Skin epidermis (tissue), 12 donors: Measurements from ENCODE around the gene AHSA1.

Source experiments
- H3K27ac ChIP-seq, 21 experiments: fragments of 200-600 bp; sonication (generic) in 11 of 21; one replicate each; pipeline ENCODE4 v1.5.0; 2020; ENCODE audit warnings: mild to moderate bottlenecking in 3 of 21, inconsistent platforms in 2 of 21, moderate library complexity in 2 of 21
- H3K4me3 ChIP-seq, 7 experiments: fragments of 200-600 bp; sonication (generic) in 2 of 7; one replicate each; pipeline ENCODE4 v1.5.0; 2020; ENCODE audit warnings: inconsistent platforms in 2 of 7, mild to moderate bottlenecking in 2 of 7, moderate library complexity in 1 of 7

Gene AHSA1

DNA sequence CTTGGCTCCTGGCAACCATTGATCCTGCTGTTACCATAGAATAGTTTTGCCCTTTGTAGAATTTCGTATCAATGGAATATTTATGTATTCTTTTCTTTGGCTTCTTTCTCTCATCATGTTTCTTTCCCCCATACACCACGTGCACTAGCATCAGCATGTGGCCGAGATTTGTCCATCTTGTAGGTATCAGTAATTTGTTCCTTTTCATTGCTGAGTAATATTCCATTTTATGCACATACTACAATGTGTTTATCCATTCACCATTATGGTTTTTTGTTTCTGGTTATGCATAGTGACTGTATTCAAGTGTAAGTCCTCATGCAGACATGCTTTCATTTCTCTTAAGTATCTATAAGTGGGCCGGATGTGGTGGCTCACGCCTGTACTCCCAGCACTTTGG is 45.2 kb downstream of the AHSA1 start:
- no peak overlapping the region for H3K4me3 ChIP-seq

GRCh38 chr14:77505031-77505430 is 47.1 kb downstream of the AHSA1 start:
- H3K27ac ChIP-seq, result no peak overlapping the region

More for the DNA sequence above, 45.2 kb downstream of the AHSA1 start:
- H3K27ac ChIP-seq, result no peak overlapping the region

DNA sequence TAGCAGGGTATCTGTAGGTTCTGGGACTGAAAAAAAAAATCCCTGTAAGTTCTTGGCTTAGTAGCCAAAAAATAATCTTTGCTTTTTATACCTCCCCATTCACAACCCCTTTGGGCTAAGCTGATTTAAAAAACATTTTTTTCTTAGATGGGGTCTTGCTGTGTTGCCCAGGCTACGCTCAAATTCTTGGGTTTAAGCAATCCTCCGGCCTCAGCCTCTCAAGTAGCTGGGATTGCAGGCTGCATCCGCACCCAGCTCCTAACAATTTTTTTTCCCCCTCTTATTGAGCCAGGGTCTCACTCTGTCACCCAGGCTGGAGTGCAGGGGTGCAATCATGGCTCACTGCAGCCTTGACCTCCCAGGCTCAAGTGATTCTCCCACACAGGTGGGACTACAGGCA is 49.9 kb downstream of the AHSA1 start:
- Histone ChIP-seq H3K4me3 (no peak overlapping the region), H3K27ac (no peak overlapping the region)

More at GRCh38 chr14:77505031-77505430, 47.1 kb downstream of the AHSA1 start:
- no peak overlapping the region for H3K4me3 ChIP-seq

DNA sequence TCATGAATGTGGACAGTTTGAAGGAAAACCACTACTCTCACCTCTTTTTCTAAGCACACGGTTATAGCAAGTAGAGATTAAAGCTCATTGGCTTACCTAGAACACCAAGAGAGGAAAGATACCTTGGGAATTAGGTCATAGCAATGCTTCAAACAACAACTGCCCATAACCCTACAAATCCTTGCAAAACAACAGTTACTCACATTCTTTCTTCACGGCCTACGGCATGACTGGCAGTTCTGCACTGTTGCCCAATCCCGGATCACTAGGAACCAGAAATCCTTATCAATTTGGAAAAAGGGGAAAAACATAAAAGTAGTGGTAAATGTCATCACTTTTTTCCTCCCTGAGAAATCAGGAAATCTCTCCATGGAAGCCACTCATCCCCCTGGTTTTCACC is 50.4 kb downstream of the AHSA1 start:
- no peak overlapping the region for H3K4me3 ChIP-seq
- no peak overlapping the region for H3K27ac ChIP-seq

GRCh38 chr14:77508876-77509275 is 51.0 kb downstream of the AHSA1 start:
- Histone ChIP-seq H3K27ac (no peak overlapping the region), H3K4me3 (no peak overlapping the region)

DNA sequence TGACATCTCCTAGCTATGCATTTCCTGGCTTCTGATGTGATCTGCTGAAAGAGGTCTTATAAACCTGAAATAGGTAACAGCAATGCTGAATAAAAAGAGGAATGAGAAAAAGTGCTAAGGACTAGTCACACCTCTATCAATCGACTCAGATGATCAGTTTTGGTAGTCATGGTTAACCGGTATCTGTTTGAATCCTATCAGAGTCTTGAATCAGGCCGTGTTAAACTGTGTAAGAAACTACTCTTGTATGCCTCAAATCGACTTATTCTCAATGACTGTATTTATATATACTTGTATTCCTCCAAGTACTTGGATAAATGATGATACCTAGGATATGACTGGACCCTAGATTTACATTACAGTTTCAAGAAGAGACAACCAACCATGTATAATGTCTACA is 51.5 kb downstream of the AHSA1 start:
- Histone ChIP-seq H3K27ac (no peak overlapping the region), H3K4me3 (no peak overlapping the region)

DNA sequence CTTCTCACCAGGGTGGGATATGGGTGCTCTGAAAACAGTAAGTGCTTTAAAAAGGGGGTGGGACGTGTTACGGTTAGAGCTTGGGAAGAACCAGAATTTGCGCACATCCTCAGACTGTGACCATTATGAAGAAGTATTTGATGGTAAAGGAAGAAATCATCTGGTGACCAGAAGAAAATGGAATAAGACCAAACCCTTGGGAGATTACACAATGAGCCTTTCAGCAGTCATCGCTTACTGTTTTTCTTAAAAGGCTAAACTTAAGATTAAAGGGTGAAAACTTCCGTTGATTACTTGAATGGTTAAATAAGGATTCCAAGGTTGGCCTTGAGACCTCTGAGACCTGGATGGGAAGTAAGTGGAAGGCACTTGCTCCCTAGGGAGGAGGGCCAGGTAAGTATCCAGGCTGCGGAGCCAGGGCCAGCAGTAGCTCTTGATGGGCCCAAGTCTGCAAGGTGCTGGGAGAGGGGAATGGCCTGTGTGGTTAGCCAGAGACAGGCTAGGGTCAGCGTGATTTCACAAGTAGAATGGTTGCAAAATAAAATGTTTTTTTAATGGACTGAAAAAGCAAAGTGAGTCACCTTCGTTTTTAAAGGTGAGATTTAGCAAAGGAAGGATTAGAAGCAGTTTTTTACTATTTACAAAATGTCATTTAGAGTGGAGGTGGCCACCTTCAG is 53.7 kb downstream of the AHSA1 start:
- no peak overlapping the region for H3K27ac ChIP-seq
- no peak overlapping the region for H3K4me3 ChIP-seq

DNA sequence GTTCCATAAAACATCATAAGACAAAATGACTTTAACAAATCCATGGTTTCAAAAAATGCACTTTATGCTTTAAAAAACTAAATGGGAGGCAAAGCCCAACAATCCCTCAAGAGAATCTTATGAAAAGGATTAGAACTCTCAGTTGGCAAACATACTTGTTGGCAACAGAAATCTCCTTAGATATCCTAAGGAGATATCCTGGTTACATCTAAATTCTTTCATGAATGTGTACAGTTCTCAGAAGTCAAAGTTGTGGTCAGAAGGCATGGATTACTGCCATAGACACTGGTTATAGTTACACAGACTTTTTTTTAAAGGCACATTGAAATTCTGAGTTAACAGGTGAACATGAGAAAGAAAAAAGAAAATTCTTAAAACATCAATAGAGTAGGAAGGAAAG is 58.2 kb downstream of the AHSA1 start:
- no peak overlapping the region for H3K27ac ChIP-seq
- H3K4me3 ChIP-seq, result no peak overlapping the region
